NT2/D1 (cell line): Measurements from ENCODE around the gene TMEFF1.
"Not testable (repeated sequence)": the region's sequence is repeated elsewhere in the genome, so short reads cannot be mapped to it uniquely, and the experiment has no call there.

ENCODE experiments used
- DNase-seq: peaks from one replicate; pipeline ENCODE4 v3.0.0-alpha.2; 2011; ENCODE audit warnings: low read depth, low spot score
- H3K27me3 ChIP-seq: 2 replicates; pipeline ENCODE4 v1.6.0; 2011; ENCODE audit warnings: mild to moderate bottlenecking; ENCODE audit not compliant: insufficient read length, insufficient read depth
- H3K36me3 ChIP-seq: 2 replicates; pipeline ENCODE4 v1.6.1; 2011; ENCODE audit warnings: mild to moderate bottlenecking, low read length, mixed read lengths; ENCODE audit not compliant: insufficient read depth, insufficient read length
- H3K4me1 ChIP-seq: 2 replicates; pipeline ENCODE4 v1.5.1; 2011; ENCODE audit not compliant: insufficient read depth, insufficient read length
- H3K4me3 ChIP-seq: 2 replicates; pipeline ENCODE4 v1.5.1; 2011; ENCODE audit warnings: low read depth; ENCODE audit not compliant: insufficient read length
- H3K9ac ChIP-seq: 2 replicates; pipeline ENCODE4 v1.6.0; 2011; ENCODE audit warnings: low read depth; ENCODE audit not compliant: insufficient read length
- H3K9me3 ChIP-seq: 2 replicates; pipeline ENCODE4 v1.5.1; 2011; ENCODE audit warnings: mild to moderate bottlenecking, low read length; ENCODE audit not compliant: insufficient read depth
- SUZ12 ChIP-seq: IDR thresholded peaks from 2 replicates; pipeline ENCODE4 v1.6.1; 2011; ENCODE audit not compliant: insufficient read length, insufficient read depth; ENCODE audit errors: extremely low read depth
- YY1 ChIP-seq: IDR thresholded peaks from 2 replicates; pipeline ENCODE4 v1.6.1; 2011; ENCODE audit not compliant: insufficient read length, insufficient read depth
- ZNF274 ChIP-seq: IDR thresholded peaks from 2 replicates; pipeline ENCODE4 v1.6.1; 2011; ENCODE audit warnings: mild to moderate bottlenecking, low read depth, low read length

TMEFF1 gene

DNA sequence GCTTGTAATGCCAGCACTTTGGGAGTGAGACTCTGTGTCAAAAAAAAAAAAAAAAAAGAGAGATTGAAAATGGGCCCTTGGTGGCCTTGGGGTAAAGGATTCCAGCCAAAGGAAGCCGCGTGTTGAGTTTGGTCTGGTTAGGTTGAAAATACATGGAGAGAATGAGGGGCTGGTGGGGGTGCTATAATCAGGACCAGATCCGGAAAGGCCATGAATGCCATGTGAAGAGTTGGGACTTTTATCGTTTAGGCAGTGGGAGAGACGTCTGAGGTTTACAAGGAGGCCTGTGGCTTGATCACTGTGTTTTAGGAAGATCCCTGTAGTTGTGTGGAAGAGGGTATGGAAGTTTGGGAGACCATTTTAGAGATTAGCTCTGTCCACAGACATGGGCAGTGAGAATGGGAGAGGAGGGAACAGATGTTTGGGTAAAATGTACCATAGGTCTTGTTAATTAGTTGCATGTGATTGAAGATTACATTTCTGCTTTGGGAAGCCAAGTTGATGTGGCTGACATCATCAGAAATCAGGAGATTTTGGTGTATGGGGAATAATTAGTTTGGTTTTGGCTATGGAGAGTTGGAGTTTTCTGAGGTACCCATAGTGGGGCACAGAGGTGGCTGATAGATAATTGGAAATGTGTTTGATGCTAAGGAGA, 42.5 kb upstream of the TMEFF1 start:
- TF ChIP-seq SUZ12, result no peak
- no peak for TF ChIP-seq YY1
- no peak for TF ChIP-seq ZNF274

DNA sequence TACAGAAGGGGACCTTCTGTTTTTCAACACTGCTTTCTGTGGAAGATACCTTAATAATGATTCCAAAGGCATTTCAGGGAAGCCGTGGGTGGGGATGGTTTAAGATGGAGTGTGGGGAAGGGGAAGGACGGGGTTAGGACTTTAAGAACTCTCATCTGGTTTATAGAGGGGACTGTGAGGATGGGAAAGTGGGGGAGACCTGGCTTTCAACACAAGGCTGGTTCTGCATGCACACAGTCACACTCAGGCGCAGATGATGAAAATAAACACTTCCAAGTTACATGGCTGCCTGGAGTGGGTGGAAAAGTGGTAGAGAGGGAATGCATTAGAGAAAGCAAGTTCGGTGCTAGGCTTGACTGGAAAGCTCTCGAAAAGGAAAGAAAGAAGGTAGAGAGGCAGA, 41.1 kb upstream of the TMEFF1 start:
- TF ChIP-seq SUZ12, result no peak
- no peak for TF ChIP-seq YY1
- TF ChIP-seq ZNF274, result no peak
- no peaks in the 10 kb centered on the region for H3K27me3 ChIP-seq
- no peak overlapping the region for H3K4me3 ChIP-seq
- no peak for DNase-seq
- H3K4me1 ChIP-seq, result no peaks in the 10 kb centered on the region
- H3K9me3 ChIP-seq, result no peaks in the 10 kb centered on the region
- no peak overlapping the region for H3K9ac ChIP-seq
- H3K36me3 ChIP-seq, result peaks cover 26% of the 10 kb centered on the region

More for the DNA sequence above, 42.5 kb upstream of the TMEFF1 start:
- Histone ChIP-seq H3K36me3 (peaks cover 26% of the 10 kb centered on the region), H3K9ac (no peak overlapping the region), H3K4me1 (no peaks in the 10 kb centered on the region), H3K27me3 (no peaks in the 10 kb centered on the region), H3K9me3 (no peaks in the 10 kb centered on the region), H3K4me3 (no peak overlapping the region)
- no peak for DNase-seq

DNA sequence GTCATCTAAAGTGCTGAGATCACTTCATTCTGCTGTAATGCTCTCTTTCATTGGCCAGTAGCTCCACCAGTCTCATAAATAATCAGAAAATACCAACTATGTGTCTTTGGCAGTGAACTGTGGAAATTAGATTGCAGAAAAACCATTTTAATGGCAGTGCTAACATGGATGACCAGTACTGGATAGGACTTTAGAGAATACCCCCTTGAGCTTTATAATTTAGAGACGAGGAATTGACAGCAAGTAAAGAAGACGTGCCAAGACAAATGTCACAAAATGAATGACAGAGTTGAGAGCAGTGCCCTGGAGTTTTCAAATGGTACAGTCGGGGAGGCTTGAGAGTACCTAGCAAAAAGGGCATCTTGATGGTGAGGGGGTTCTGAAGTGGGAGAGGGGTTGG, 40.2 kb upstream of the TMEFF1 start:
- Histone ChIP-seq H3K36me3 (peaks cover 26% of the 10 kb centered on the region), H3K4me3 (no peak overlapping the region), H3K27me3 (no peaks in the 10 kb centered on the region), H3K4me1 (no peaks in the 10 kb centered on the region), H3K9ac (no peak overlapping the region), H3K9me3 (no peaks in the 10 kb centered on the region)
- DNase-seq, result no peak
- TF ChIP-seq SUZ12 (no peak), ZNF274 (no peak), YY1 (no peak)

DNA sequence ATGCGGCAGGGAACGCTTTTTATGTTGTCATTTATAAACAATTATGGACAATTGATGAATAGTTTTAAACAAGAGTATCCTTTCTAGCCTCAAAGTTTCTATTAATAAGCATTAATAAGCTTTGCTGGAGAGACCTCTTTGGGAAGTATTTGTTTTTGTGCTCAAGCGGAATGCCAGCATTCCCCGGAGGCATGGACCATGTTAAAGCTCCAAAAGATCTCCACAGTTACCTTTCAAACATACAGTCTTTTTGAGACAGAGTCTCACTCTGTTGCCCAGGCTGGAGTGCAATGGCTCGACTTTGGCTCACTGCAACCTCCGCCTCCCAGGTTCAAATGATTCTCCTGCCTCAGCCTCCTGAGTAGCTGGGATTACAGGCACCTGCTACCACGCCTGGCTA, 36.4 kb upstream of the TMEFF1 start:
- TF ChIP-seq SUZ12, result no peak
- no peak for TF ChIP-seq ZNF274
- no peak for TF ChIP-seq YY1
- H3K4me3 ChIP-seq, result no peak overlapping the region
- H3K9ac ChIP-seq, result no peak overlapping the region
- peaks cover 20% of the 10 kb centered on the region for H3K36me3 ChIP-seq
- no peaks in the 10 kb centered on the region for H3K9me3 ChIP-seq
- H3K27me3 ChIP-seq, result no peaks in the 10 kb centered on the region
- no peak for DNase-seq
- no peaks in the 10 kb centered on the region for H3K4me1 ChIP-seq

DNA sequence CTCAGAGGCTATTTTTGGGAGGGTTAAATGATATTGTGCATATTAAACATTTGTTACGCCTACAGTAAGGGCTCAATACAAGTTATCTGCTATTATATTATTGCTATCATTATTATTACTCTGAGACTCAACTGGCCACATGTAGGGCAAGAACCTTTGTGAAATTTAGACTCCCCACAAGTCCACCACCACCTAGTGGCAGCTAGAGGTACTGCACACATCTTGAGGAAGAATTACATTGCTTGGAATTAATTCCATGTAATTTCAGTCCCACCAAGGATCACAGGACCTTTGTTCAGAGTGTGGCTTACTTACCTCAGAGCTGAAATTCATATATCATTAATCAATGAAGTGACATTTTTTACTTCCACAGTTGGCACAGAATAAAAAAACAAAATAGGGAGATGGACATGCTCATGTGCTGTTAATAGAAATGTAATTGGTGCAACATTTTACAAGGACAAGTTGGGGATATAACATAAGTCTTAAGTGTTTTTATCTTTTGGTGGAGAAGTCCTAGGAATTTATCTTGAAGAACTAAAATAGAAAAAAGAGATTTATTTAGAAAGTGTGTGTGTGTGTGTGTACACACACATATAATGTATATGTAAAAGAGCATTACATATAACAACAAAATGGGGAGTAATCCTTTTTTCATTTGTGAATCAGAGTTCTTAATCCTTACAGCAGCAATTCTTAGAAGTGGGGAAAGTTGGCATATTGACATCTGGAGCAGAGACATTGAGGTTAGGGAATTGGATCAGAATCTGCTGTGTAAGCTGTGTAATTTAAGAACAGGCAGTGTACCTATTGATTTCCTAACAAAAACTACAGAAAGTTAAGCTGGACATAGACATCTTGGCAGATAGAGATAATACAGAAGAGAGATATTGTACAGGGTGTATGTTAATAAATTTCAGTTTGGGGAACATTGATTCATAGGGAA, 34.8 kb upstream of the TMEFF1 start:
- H3K36me3 ChIP-seq, result peaks cover 18% of the 10 kb centered on the region
- no peak for TF ChIP-seq SUZ12
- TF ChIP-seq YY1, result no peak
- no peak for TF ChIP-seq ZNF274
- H3K4me1 ChIP-seq, result no peaks in the 10 kb centered on the region
- no peak overlapping the region for H3K4me3 ChIP-seq
- H3K9ac ChIP-seq, result no peak overlapping the region
- H3K9me3 ChIP-seq, result no peaks in the 10 kb centered on the region
- peak; percentile 60 for DNase-seq
- no peaks in the 10 kb centered on the region for H3K27me3 ChIP-seq

DNA sequence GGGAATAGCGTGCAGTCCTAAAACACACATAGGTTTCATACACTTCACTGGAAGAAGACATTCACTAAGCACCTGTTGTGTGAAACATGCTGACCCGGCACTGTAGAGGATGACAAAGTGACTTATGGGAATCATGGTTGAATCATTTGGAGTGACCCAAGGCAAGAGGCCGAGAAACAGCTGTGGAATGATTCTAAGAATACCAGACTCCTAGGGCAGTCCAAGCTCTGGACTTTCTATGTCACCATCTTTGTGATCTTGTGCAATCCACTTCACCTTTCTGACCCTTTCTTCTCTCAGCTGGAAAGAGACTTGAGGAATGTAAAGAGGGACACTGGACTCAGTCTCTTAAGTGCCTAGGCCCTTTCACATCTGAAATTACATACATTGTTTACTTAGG, 32.9 kb upstream of the TMEFF1 start:
- Histone ChIP-seq H3K27me3 (no peaks in the 10 kb centered on the region), H3K9me3 (no peaks in the 10 kb centered on the region), H3K4me3 (no peak overlapping the region), H3K4me1 (no peaks in the 10 kb centered on the region), H3K36me3 (peaks cover 26% of the 10 kb centered on the region), H3K9ac (no peak overlapping the region)
- TF ChIP-seq YY1, result no peak
- TF ChIP-seq ZNF274, result no peak
- no peak for TF ChIP-seq SUZ12
- DNase-seq, result no peak

DNA sequence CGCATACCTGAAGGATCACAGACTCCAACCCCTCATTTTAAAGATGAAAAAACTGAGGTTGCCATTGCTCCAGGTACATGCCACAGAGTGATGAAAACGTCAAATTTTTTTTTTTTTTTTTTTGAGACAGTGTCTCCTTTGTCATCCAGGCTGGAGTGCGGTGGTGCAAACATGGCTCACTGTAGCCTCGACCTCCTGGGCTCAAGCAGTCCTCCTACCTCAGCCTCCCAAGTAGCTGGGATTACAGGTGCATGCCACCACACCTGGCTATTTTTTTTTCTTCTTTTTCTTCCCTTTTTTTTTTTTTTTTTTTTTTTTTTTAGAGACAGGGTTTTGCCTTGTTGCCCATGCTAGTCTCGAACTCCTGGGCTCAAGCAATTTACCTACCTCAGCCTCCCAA, 32.5 kb upstream of the TMEFF1 start:
- not testable (repeated sequence) for H3K4me3 ChIP-seq, H3K9ac ChIP-seq, H3K9me3 ChIP-seq, H3K4me1 ChIP-seq, H3K27me3 ChIP-seq, DNase-seq
- peaks cover 28% of the 10 kb centered on the region for H3K36me3 ChIP-seq
